Activated B cell treated with CpG ODN at 0.5 μM for 24 hours (primary cell): ENCODE results near the gene APOC4. TPM values are rescaled to one million over a fixed set of nuclear protein-coding genes. Genes with fewer than 3 reads are reported as not detected.

Experiments
- ATAC-seq: fragments of 200-7000 bp; cut with Tn5 transposase; one replicate; pipeline ENCODE4 v1.10.0; 2021; ENCODE audit warnings: low read depth, mild to moderate bottlenecking, moderate library complexity
- CTCF ChIA-PET: fragments of 350-600 bp; sonication (Branson Sonifier 250); formaldehyde crosslinking; loops from one replicate; lab custom pipeline; 2021; ENCODE audit warnings: antibody characterized with exemption; lab: Charles Lee
- POLR2A ChIA-PET: fragments of 350-600 bp; sonication (Branson Sonifier 250); formaldehyde crosslinking; loops from one replicate; lab custom pipeline; 2021; ENCODE audit warnings: antibody characterized with exemption; lab: Charles Lee
- DNase-seq: peaks from one replicate; pipeline ENCODE4 v3.0.0; 2022
- H3K27ac Mint-ChIP-seq: one replicate; pipeline ENCODE4 v1.8.0; 2020; ENCODE audit warnings: mixed read lengths
- H3K27me3 Mint-ChIP-seq: one replicate; pipeline ENCODE4 v1.8.0; 2021; ENCODE audit warnings: mixed read lengths
- H3K36me3 Mint-ChIP-seq: one replicate; pipeline ENCODE4 v1.8.0; 2021; ENCODE audit warnings: low read depth, mixed read lengths
- H3K4me1 Mint-ChIP-seq: one replicate; pipeline ENCODE4 v1.8.0; 2021; ENCODE audit warnings: mixed read lengths
- H3K4me3 Mint-ChIP-seq: one replicate; pipeline ENCODE4 v1.8.0; 2020; ENCODE audit warnings: mild to moderate bottlenecking, mixed read lengths
- H3K9me3 Mint-ChIP-seq: one replicate; pipeline ENCODE4 v1.8.0; 2020; ENCODE audit warnings: mixed read lengths
- intact Hi-C: fragments of 100-400 bp; cut with micrococcal nuclease; formaldehyde crosslinking; loops from one replicate; pipeline ENCODE4 v1.15.1; 2024
- total RNA-seq: library from RNA; stranded (reverse); gene quantifications from 2 replicates; pipeline ENCODE4 v1.2.3, GENCODE V29; 2022
- TF ChIP-seq, protein P1 (sequence below): fragments of 200-600 bp; IDR thresholded peaks from one replicate; pipeline ENCODE4 v1.8.0; 2022; ENCODE audit warnings: antibody characterized with exemption, mild to moderate bottlenecking

APOC4 gene
- total RNA-seq, 1 donor from 2014 or later, result not detected

GRCh38 chr19:44904426-44904994 is 37.5 kb upstream of the APOC4 start:
- H3K9me3 Mint-ChIP-seq, result no peaks in the 10 kb centered on the region
- TF ChIP-seq, protein P1, sequence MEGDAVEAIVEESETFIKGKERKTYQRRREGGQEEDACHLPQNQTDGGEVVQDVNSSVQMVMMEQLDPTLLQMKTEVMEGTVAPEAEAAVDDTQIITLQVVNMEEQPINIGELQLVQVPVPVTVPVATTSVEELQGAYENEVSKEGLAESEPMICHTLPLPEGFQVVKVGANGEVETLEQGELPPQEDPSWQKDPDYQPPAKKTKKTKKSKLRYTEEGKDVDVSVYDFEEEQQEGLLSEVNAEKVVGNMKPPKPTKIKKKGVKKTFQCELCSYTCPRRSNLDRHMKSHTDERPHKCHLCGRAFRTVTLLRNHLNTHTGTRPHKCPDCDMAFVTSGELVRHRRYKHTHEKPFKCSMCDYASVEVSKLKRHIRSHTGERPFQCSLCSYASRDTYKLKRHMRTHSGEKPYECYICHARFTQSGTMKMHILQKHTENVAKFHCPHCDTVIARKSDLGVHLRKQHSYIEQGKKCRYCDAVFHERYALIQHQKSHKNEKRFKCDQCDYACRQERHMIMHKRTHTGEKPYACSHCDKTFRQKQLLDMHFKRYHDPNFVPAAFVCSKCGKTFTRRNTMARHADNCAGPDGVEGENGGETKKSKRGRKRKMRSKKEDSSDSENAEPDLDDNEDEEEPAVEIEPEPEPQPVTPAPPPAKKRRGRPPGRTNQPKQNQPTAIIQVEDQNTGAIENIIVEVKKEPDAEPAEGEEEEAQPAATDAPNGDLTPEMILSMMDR, result no peak
- H3K36me3 Mint-ChIP-seq, result peaks cover 37% of the 10 kb centered on the region
- H3K27me3 Mint-ChIP-seq, result peaks cover 15% of the 10 kb centered on the region
- H3K4me3 Mint-ChIP-seq, result no peak overlapping the region
- ATAC-seq (no peak), DNase-seq (no peak)
- no peak overlapping the region for H3K27ac Mint-ChIP-seq
- ChIA-PET POLR2A (no interaction called here), CTCF (interaction anchor here (1.0 to 2.0 kb wide), 6 partner anchors 47 to 199 kb away, joined by 3 to 10 read pairs (median 5); no protein-coding TSS in a partner anchor)
- intact Hi-C loops, result no loop called here
- H3K4me1 Mint-ChIP-seq, result peaks cover 18% of the 10 kb centered on the region

DNA sequence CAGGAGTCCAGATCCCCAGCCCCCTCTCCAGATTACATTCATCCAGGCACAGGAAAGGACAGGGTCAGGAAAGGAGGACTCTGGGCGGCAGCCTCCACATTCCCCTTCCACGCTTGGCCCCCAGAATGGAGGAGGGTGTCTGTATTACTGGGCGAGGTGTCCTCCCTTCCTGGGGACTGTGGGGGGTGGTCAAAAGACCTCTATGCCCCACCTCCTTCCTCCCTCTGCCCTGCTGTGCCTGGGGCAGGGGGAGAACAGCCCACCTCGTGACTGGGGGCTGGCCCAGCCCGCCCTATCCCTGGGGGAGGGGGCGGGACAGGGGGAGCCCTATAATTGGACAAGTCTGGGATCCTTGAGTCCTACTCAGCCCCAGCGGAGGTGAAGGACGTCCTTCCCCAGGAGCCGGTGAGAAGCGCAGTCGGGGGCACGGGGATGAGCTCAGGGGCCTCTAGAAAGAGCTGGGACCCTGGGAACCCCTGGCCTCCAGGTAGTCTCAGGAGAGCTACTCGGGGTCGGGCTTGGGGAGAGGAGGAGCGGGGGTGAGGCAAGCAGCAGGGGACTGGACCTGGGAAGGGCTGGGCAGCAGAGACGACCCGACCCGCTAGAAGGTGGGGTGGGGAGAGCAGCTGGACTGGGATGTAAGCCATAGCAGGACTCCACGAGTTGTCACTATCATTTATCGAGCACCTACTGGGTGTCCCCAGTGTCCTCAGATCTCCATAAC is 36.4 kb upstream of the APOC4 start, which contains the start of gene APOE:
Gene APOE (plus strand): TSS at position 360 of the 724 bp plus-strand sequence. CDS start 829 bp downstream, outside the sequence.
- Mint-ChIP-seq H3K9me3 (no peaks in the 10 kb centered on the region), H3K36me3 (peaks cover 27% of the 10 kb centered on the region), H3K27ac (no peak within 1 kb of the TSS), H3K4me1 (peaks cover 18% of the 10 kb centered on the region), H3K4me3 (no peak within 1 kb of the TSS), H3K27me3 (peaks cover 15% of the 10 kb centered on the region)
- POLR2A ChIA-PET, result interaction anchor here (0.6 to 1.4 kb wide), 4 partner anchors 49 to 176 kb away, joined by 4 to 7 read pairs (median 5); partner anchors contain the start of gene RELB
- peak; percentile 18 for ATAC-seq
- TF ChIP-seq, protein P1, result no peak
- intact Hi-C loops, result no loop called here
- CTCF ChIA-PET, result interaction anchor here (0.6 to 2.0 kb wide), 3 partner anchors 46 to 160 kb away, joined by 3 to 7 read pairs (median 3); no protein-coding TSS in a partner anchor
- no peak for DNase-seq

DNA sequence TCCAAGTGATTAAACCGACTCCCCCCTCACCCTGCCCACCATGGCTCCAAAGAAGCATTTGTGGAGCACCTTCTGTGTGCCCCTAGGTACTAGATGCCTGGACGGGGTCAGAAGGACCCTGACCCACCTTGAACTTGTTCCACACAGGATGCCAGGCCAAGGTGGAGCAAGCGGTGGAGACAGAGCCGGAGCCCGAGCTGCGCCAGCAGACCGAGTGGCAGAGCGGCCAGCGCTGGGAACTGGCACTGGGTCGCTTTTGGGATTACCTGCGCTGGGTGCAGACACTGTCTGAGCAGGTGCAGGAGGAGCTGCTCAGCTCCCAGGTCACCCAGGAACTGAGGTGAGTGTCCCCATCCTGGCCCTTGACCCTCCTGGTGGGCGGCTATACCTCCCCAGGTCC is 34.4 kb upstream of the APOC4 start:
- POLR2A ChIA-PET, result interaction anchor here (0.7 kb wide), 1 partner anchor 17 kb away, joined by 3 read pairs; the partner anchor contains the start of gene TOMM40
- Mint-ChIP-seq H3K36me3 (peaks cover 7% of the 10 kb centered on the region), H3K27me3 (peaks cover 24% of the 10 kb centered on the region), H3K9me3 (no peaks in the 10 kb centered on the region), H3K4me1 (peaks cover 18% of the 10 kb centered on the region), H3K27ac (no peak overlapping the region), H3K4me3 (no peak overlapping the region)
- CTCF ChIA-PET, result no interaction called here
- TF ChIP-seq, protein P1, result no peak
- intact Hi-C loops, result no loop called here
- DNase-seq, result no peak
- no peak for ATAC-seq

DNA sequence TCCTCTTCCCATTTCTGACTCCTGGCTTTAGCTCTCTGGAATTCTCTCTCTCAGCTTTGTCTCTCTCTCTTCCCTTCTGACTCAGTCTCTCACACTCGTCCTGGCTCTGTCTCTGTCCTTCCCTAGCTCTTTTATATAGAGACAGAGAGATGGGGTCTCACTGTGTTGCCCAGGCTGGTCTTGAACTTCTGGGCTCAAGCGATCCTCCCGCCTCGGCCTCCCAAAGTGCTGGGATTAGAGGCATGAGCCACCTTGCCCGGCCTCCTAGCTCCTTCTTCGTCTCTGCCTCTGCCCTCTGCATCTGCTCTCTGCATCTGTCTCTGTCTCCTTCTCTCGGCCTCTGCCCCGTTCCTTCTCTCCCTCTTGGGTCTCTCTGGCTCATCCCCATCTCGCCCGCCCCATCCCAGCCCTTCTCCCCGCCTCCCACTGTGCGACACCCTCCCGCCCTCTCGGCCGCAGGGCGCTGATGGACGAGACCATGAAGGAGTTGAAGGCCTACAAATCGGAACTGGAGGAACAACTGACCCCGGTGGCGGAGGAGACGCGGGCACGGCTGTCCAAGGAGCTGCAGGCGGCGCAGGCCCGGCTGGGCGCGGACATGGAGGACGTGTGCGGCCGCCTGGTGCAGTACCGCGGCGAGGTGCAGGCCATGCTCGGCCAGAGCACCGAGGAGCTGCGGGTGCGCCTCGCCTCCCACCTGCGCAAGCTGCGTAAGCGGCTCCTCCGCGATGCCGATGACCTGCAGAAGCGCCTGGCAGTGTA is 33.8 kb upstream of the APOC4 start:
- no peak for ATAC-seq
- H3K9me3 Mint-ChIP-seq, result no peaks in the 10 kb centered on the region
- H3K27me3 Mint-ChIP-seq, result peaks cover 30% of the 10 kb centered on the region
- no peak overlapping the region for H3K27ac Mint-ChIP-seq
- intact Hi-C loops, result no loop called here
- ChIA-PET CTCF (no interaction called here), POLR2A (interaction anchor here (0.7 kb wide), 1 partner anchor 17 kb away, joined by 3 read pairs; the partner anchor contains the start of gene TOMM40)
- peaks cover 18% of the 10 kb centered on the region for H3K4me1 Mint-ChIP-seq
- peaks cover 3% of the 10 kb centered on the region for H3K36me3 Mint-ChIP-seq
- H3K4me3 Mint-ChIP-seq, result no peak overlapping the region
- TF ChIP-seq, protein P1, result no peak
- DNase-seq, result no peak
